Astrocyte (in vitro differentiated cells and primary cell): ENCODE results near the gene PFKFB2.

ENCODE experiments used
- CTCF ChIP-seq: IDR thresholded peaks from 2 replicates; pipeline ENCODE4 v1.5.1; 2011; ENCODE audit warnings: low read depth, mild to moderate bottlenecking, inconsistent platforms, low read length, moderate library complexity; ENCODE audit not compliant: insufficient read depth
- EZH2 ChIP-seq: IDR thresholded peaks from 2 replicates; pipeline ENCODE4 v1.6.1; 2012; ENCODE audit warnings: mild to moderate bottlenecking, low read length, inconsistent platforms; ENCODE audit not compliant: insufficient read depth

GRCh38 chr1:207071426-207071825, 18.4 kb downstream of the PFKFB2 start:
- TF ChIP-seq CTCF (no peak), EZH2 (no peak)
